Fibroblast of villous mesenchyme (primary cell): ENCODE data around the gene LRSAM1. TPM values are rescaled to one million over a fixed set of nuclear protein-coding genes. Genes with fewer than 3 reads are reported as not detected.

Experiments
- DNase-seq: peaks from one replicate; pipeline ENCODE4 v3.0.0-alpha.2; 2010; ENCODE audit warnings: low read depth
- H3K4me3 ChIP-seq: 2 replicates; pipeline ENCODE4 v1.5.1; 2011; ENCODE audit warnings: low read depth, mild to moderate bottlenecking, low read length
- CTCF ChIP-seq: IDR thresholded peaks from 2 replicates; pipeline ENCODE4 v1.5.1; 2012; ENCODE audit warnings: low read depth, mild to moderate bottlenecking, low read length; ENCODE audit not compliant: insufficient read depth
- total RNA-seq: library from RNA; depleted of rRNA; stranded (reverse); fragments of >200 nt; gene quantifications from 2 replicates; pipeline ENCODE4 v1.2.3, GENCODE V29; 2012

The LRSAM1 gene
- total RNA-seq, 1 donor: 12.5 TPM

DNA sequence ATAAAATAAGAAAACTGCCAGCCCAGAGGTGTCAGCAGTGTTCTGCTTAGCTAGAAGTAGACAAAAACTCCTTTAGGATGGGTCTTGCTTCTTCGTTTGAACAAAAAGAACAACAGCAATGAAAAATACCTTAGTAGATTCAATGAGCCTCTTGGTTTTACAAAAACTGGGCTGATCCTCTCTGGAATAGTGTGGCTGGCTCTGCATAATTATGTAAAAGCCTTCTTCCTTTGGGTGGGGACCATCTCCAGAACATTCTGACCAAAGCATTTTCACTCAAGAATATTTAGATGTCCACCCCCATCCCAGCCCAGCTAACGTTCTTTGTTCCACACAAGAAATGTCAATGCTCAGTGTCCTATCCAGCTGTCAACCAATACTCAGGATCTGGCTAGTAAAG is 63.2 kb downstream of the LRSAM1 start:
- no peak for TF ChIP-seq CTCF
- no peak for DNase-seq
- H3K4me3 ChIP-seq: no peak overlapping the region

DNA sequence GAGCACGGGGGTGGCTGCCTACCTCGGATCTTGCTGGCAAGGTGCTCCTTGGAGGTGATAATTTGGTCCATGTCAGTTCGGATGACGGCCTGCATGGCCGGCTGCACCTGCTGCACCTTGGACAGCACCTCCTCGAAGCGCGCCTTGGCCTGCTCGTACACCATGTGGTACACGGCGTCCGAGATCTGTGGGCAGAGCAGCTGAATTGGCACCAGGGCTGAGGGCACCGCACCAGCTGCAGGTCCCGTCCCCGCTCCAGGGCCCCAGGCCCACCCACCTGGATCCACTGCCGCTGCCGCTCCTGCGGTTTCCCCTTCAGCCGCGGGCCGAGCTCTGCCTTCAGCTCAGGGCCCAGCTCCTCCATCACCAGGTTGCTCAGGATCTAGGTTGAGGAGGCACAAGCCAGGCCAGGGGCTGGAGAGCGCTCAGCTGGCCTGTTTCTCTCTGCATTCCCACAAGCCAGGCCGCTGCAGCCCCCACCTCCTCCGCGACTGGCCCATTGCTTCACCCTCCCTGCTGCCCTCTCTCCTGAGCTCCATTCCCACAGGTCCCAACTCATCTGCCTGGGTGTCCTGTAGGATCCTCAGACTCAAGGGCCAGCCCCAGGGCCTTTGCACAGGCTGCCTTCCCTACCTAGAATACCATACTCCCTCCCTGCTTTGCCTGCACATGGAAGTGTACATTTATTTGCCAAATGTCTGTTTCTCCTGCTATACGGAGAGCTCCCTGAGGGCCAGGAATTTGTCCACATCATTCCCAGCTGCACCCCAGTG is 65.7 kb downstream of the LRSAM1 start:
- no peak for DNase-seq
- H3K4me3 ChIP-seq: no peak overlapping the region
- TF ChIP-seq CTCF: no peak

- no peak for TF ChIP-seq CTCF
- no peak overlapping the region for H3K4me3 ChIP-seq
- no peak for DNase-seq
Measured at GRCh38 chr9:127517620-127518019, 66.3 kb downstream of the LRSAM1 start.

- DNase-seq: no peak
- no peak for TF ChIP-seq CTCF
- H3K4me3 ChIP-seq: no peak overlapping the region
Measured at GRCh38 chr9:127518091-127518856, 67.0 kb downstream of the LRSAM1 start.

DNA sequence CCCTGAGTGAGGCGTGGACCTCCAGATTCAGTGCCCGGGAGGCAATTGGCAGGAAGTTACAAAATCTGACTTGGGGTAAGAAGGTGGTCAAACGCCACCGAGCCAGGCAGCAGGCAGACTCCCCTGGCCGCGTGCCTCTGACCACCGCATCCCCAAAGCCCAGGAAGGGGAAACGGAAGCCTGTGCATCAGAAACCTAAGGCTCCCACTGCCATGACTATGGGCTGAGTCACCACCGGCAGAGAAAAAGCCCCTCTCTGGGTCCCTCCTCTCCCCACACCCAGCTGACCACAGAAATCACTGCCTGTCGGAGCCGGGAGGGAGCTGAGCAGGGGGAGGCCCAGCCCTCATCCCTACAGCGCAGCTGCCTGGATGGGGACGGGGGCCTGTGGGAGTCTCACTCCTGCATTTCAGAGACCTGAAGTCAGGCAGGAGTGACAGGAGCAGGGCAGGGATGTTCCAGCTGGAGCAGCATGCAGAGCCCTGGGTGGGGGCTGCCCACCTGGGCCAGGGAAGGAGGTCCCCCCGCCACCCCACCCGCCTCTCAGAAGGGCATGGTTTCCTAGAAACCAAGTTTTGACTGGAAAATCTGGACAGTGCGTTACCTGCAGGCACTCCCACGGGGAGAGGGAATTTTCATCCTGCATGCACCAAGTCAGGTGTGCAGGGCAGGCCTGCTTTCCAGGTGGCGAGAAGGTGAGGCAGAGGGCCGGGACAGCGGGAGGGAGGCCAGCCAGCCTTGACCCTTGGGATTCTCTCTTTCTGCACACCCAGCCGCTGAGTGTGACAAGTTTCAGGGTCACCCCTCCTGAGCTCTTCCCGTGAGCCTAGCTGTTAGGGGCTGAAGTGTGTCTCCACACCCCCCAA is 68.2 kb downstream of the LRSAM1 start:
- no peak overlapping the region for H3K4me3 ChIP-seq
- peak; percentile 97 for DNase-seq
- no peak for TF ChIP-seq CTCF
